Aorta (tissue), 5 donors: ENCODE measurements around the gene CMC2. TPM values are rescaled to one million over a fixed set of nuclear protein-coding genes. Genes with fewer than 3 reads are reported as not detected.

Source experiments
- ATAC-seq: fragments of 200-7000 bp; cut with Tn5 transposase; one replicate; pipeline ENCODE4 v1.9.1; 2022; ENCODE audit warnings: moderate library complexity; ENCODE audit not compliant: low FRiP score
- DNase-seq, 2 donors: peaks; one replicate each; pipeline ENCODE4 v3.0.0-alpha.2; 2020
- H3K27ac ChIP-seq, 2 donors: one replicate each; pipeline ENCODE4 v1.5.1; 2013; ENCODE audit warnings: low read length in 2 of 2, mild to moderate bottlenecking in 2 of 2, moderate library complexity in 2 of 2, control low read depth in 1 of 2, inconsistent platforms in 1 of 2, low read depth in 1 of 2
- H3K27me3 ChIP-seq, 2 donors: one replicate each; pipeline ENCODE4 v1.6.1; 2013; ENCODE audit warnings: control low read depth in 1 of 2, low read length in 1 of 2, mild to moderate bottlenecking in 1 of 2, moderate library complexity in 1 of 2; ENCODE audit not compliant: insufficient read depth in 2 of 2, control insufficient read depth in 1 of 2
- H3K36me3 ChIP-seq, 2 donors: one replicate each; pipeline ENCODE4 v1.6.1; 2013; ENCODE audit warnings: control low read depth in 1 of 2, low read length in 1 of 2, mild to moderate bottlenecking in 1 of 2; ENCODE audit not compliant: insufficient read depth in 2 of 2, control insufficient read depth in 1 of 2
- H3K4me1 ChIP-seq, 2 donors: one replicate each; pipeline ENCODE4 v1.6.1; 2013; ENCODE audit warnings: low read length in 2 of 2, control low read depth in 1 of 2, mild to moderate bottlenecking in 1 of 2, moderate library complexity in 1 of 2; ENCODE audit not compliant: insufficient read depth in 2 of 2, control insufficient read depth in 1 of 2
- H3K4me3 ChIP-seq, 2 donors: one replicate each; pipeline ENCODE4 v1.5.1; 2013; ENCODE audit warnings: low read length in 2 of 2, control low read depth in 1 of 2, mild to moderate bottlenecking in 1 of 2
- H3K9me3 ChIP-seq: one replicate; pipeline ENCODE4 v1.6.1; 2013; ENCODE audit warnings: mild to moderate bottlenecking, low read length; ENCODE audit not compliant: control insufficient read depth
- WGBS, 2 donors: extraction: QIAGEN DNeasy Blood & Tissue Kit; methylation state at CpG; one replicate each; pipeline ENCODE4 v1.1.7; 2013; 5-methylcytosine and 5-hydroxymethylcytosine counted together
- intact Hi-C, 2 donors: fragments of 100-400 bp; cut with DNase I; formaldehyde crosslinking; loops; one replicate each; pipeline versions ENCODE4 v1.14.2 to v1.15.0; 2022
- polyA plus RNA-seq, 2 donors: library from polyadenylated mRNA; stranded (reverse); fragments of 200-250 nt; gene quantifications; one replicate each; pipeline ENCODE4 v1.2.3, GENCODE V29; 2013
- total RNA-seq, 2 donors: library from RNA; stranded (reverse); fragmentation: NEBNext Ultra II Directional; extraction: Animal tissue kit (Norgen Biotek cat#: 25700); gene quantifications; one replicate each; pipeline ENCODE4 v1.2.1, GENCODE V29; 2021
- donor health status: healthy with polysubstance abuse.
- donor health status: Bipolar disorder and iron deficiency.
- donor health status: DM: no; HTN: no; CAD: no.
- donor health status: DM: no; HTN: no; CAD: no.
- donor health status: DM: yes; HTN: yes; CAD: no.

Gene CMC2
- total and polyA plus RNA-seq, 4 donors = 31.3 to 108 (median 33.1) TPM

DNA sequence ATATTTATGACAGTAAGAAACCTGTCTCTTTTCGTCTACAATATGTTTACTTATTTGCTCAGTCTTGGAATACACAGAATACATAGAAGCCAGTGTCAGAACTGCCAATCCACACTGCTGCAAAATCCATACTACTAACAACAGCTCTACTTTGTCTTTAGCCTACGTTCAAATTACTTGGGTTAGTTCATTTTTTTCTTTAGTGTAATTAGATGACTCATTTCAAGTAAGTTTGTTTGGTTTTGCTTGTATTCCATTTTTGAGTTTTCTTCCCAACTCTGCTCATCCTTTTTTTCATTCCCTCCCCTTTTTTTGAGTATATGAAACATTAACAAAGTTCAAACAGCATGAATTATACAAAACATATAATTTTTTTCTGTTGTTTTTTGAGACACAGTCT, 16.9 kb downstream of the CMC2 start:
- ATAC-seq = no peak

DNA sequence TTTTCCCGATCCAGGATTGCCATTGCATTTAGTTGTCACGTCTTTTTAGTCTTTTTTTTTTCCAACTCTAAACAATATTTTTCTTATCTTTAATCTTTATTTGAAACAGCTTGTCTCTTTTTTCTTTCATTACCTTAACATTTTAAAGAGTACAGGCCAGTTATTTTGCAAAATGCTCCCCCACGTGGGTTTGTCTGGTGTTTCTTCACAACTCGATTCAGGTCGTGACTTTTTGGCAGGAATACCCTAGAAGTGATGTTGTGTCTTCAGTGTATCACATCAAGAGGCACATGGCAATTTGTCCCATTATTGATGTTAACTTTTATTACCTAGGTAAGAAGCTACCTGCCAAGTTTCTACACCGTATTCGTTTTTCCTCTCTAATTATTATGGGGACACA, 17.9 kb downstream of the CMC2 start:
- peaks cover 0 to 2% of the 10 kb centered on the region in 2 donors for H3K4me1 ChIP-seq
- H3K4me3 ChIP-seq = no peak overlapping the region
- intact Hi-C loops = no loop called here
- no peaks in the 10 kb centered on the region for H3K9me3 ChIP-seq
- no peaks in the 10 kb centered on the region for H3K27me3 ChIP-seq
- H3K27ac ChIP-seq = no peak overlapping the region
- ATAC-seq (no peak), DNase-seq (no peak)
- 67 to 71% methylated on average over 7 of the region's 7 CpGs for WGBS, 2 donors
- H3K36me3 ChIP-seq = no peaks in the 10 kb centered on the region

More for the DNA sequence above, 16.9 kb downstream of the CMC2 start:
- no peak overlapping the region for H3K4me3 ChIP-seq
- H3K9me3 ChIP-seq = no peaks in the 10 kb centered on the region
- intact Hi-C loops = no loop called here
- H3K4me1 ChIP-seq = peaks cover 0 to 2% of the 10 kb centered on the region in 2 donors
- H3K27ac ChIP-seq = no peak overlapping the region
- WGBS, 2 donors = 44 to 46% methylated on average over 2 of the region's 2 CpGs
- no peaks in the 10 kb centered on the region for H3K36me3 ChIP-seq
- DNase-seq = no peak
- no peaks in the 10 kb centered on the region for H3K27me3 ChIP-seq

DNA sequence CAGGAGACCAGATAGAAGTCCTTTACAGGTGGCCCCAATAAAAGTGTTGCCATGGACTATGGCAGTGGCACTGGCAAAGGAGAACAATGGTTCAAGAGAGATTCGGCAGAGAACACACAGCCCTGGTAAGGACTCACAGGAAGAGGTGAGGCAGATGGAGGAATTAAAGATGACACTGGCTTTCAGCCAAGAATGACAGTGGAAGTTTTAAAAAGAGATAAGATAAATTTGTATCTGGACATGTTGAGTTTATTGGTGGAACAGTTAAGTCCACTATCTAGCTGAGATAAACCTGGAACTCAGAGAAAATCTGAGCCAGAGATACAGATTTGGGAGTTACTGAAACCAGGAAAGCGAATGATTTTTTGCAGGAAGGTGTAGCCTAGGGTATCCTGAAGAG, 20.1 kb downstream of the CMC2 start:
- DNase-seq = no peak
- H3K4me3 ChIP-seq = no peak overlapping the region
- ATAC-seq = no peak
- intact Hi-C loops = no loop called here
- H3K27ac ChIP-seq = no peak overlapping the region
- no peaks in the 10 kb centered on the region for H3K27me3 ChIP-seq
- H3K9me3 ChIP-seq = no peaks in the 10 kb centered on the region
- H3K4me1 ChIP-seq = no peaks in the 10 kb centered on the region
- WGBS, 2 donors = 92 to 97% methylated on average over 2 of the region's 2 CpGs
- no peaks in the 10 kb centered on the region for H3K36me3 ChIP-seq

GRCh38 chr16:80985611-80986010, 21.1 kb downstream of the CMC2 start:
- intact Hi-C loops = no loop called here

GRCh38 chr16:80984124-80984892, 22.4 kb downstream of the CMC2 start:
- no peak for ATAC-seq
- 89 to 90% methylated on average over 6 of the region's 6 CpGs for WGBS, 2 donors
- no peak overlapping the region for H3K27ac ChIP-seq
- H3K36me3 ChIP-seq = peaks cover 2 to 4% of the 10 kb centered on the region in 2 donors
- no peaks in the 10 kb centered on the region for H3K9me3 ChIP-seq
- H3K27me3 ChIP-seq = no peaks in the 10 kb centered on the region
- intact Hi-C loops = no loop called here
- no peak overlapping the region for H3K4me3 ChIP-seq
- no peaks in the 10 kb centered on the region for H3K4me1 ChIP-seq
- DNase-seq = no peak

More at GRCh38 chr16:80985611-80986010, 21.1 kb downstream of the CMC2 start:
- WGBS, 2 donors = 61 to 67% methylated on average over 2 of the region's 2 CpGs
- no peak overlapping the region for H3K27ac ChIP-seq
- ATAC-seq = no peak
- H3K27me3 ChIP-seq = no peaks in the 10 kb centered on the region
- DNase-seq = no peak
- no peaks in the 10 kb centered on the region for H3K9me3 ChIP-seq
- H3K4me3 ChIP-seq = no peak overlapping the region
- peaks cover 0 to 1% of the 10 kb centered on the region in 2 donors for H3K36me3 ChIP-seq
- H3K4me1 ChIP-seq = no peaks in the 10 kb centered on the region

DNA sequence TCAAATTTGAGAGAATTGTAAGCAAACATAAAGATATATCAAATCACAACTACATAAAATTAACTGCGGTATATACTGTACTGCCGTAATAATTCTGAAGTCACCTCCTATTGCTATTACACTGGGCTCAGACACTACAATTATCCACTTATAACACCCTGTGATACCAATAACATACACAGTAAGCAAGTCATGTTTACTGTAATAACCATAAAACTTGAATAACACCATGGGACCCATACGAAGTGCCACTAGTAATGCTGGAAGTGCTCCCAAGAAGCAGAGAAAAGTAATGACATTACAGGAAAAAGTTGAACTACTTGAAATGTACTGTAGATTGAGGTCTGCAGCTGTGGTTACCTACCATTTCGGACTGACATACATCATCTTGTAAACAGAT, 24.0 kb downstream of the CMC2 start:
- Histone ChIP-seq H3K9me3 (no peaks in the 10 kb centered on the region), H3K4me3 (no peak overlapping the region), H3K4me1 (no peaks in the 10 kb centered on the region), H3K27ac (no peak overlapping the region), H3K27me3 (no peaks in the 10 kb centered on the region), H3K36me3 (peaks cover 2 to 4% of the 10 kb centered on the region in 2 donors)
- intact Hi-C loops = no loop called here
- no peak for DNase-seq
- ATAC-seq = no peak
- 72 to 73% methylated on average over 4 of the region's 4 CpGs for WGBS, 2 donors

DNA sequence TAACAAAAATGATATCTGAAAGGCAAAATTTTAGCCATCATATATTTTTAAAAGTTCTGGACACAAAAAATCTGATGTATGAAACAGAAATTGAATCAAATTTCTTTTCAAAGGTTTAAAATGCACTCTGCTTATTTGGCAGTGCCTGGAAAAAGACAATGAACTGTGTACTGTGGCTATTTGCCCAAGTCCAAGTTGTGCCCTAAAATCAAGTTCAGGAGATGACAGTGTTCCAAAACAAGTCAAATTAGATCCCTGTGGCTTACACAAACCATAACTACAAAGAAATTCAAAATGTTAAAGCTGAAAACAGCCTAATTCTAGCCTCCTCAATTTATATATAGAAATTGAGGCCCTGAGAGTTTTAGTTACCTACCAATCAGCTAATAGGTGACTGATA, 25.6 kb downstream of the CMC2 start:
- Histone ChIP-seq H3K27me3 (no peaks in the 10 kb centered on the region), H3K36me3 (peaks cover 2 to 4% of the 10 kb centered on the region in 2 donors), H3K9me3 (no peaks in the 10 kb centered on the region), H3K4me1 (no peaks in the 10 kb centered on the region), H3K4me3 (no peak overlapping the region), H3K27ac (no peak overlapping the region)
- intact Hi-C loops = no loop called here
- DNase-seq = no peak
- ATAC-seq = no peak

DNA sequence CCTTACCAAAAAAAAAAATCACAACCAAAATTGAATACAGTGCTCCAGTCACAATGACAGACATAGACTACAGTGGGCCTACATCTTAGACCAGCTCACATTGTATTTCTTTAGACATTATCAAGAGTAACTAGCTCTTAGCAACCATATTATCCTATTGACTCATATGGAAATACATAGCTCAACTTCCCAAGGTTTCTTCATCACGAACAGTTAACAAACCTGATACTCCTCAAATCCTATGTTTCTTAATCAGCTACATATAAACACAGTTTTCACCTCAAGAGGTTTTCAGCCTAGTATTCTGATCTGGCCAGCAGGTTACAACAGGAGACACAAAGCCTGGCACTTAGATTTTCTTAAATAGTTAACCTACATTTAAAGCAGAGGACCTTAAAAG, 29.7 kb downstream of the CMC2 start:
- Histone ChIP-seq H3K27me3 (no peaks in the 10 kb centered on the region), H3K4me3 (no peak overlapping the region), H3K9me3 (no peaks in the 10 kb centered on the region), H3K4me1 (no peaks in the 10 kb centered on the region), H3K27ac (no peak overlapping the region), H3K36me3 (peaks cover 3 to 4% of the 10 kb centered on the region in 2 donors)
- intact Hi-C loops = no loop called here
- 98% methylated on average over 1 of the region's 1 CpG for WGBS, 2 donors
- ATAC-seq (no peak), DNase-seq (no peak)

DNA sequence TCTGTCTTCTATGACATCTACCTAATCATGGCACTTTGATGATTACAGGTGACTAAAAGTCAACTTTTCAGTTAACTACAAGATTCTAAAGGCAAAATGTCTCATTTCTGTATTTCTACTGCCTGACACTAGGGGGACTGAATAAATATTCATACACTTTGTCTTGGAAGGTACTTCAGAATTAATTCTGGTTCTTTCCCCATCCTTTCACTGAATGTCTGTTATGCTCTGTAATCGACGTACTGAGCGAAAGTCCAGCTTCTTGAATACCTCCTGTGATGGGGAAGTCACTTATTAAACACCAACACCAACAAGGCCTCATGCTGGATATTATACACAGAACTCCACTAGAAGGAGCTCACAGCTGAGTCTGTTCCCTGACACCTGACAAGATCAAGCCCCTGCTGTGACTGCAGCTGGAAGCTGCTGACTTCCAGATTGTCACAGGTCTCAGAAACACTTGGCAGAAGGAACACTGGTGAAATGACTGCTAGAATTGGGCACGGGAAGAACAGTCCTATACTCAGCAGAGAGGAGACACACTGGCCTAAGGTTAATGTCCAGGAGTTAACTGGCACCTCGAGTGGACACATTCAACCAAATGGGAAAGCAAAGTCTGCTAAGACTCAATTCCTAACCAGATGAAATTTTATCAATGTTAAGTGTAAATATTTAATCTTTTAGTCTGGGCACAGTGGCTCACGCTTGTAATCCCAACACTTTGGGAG, 31.9 kb downstream of the CMC2 start:
- Histone ChIP-seq H3K9me3 (no peaks in the 10 kb centered on the region), H3K4me3 (no peak overlapping the region), H3K36me3 (peaks cover 2 to 5% of the 10 kb centered on the region in 2 donors), H3K4me1 (no peaks in the 10 kb centered on the region), H3K27ac (no peak overlapping the region), H3K27me3 (no peaks in the 10 kb centered on the region)
- no peak for ATAC-seq
- WGBS, 2 donors = 90 to 92% methylated on average over 6 of the region's 6 CpGs
- DNase-seq = no peak
- intact Hi-C loops = no loop called here
